GM21515 (cell line): ENCODE data around the gene KLK10.

ENCODE experiments used
- ATAC-seq: cut with Tn5 transposase; IDR thresholded peaks from one replicate; pipeline ENCODE4 v1.9.1; 2021; ENCODE audit not compliant: unreplicated experiment

Gene KLK10

GRCh38 chr19:51027126-51027806, 7.8 kb upstream of the KLK10 start:
- no peak for ATAC-seq

GRCh38 chr19:51026554-51026831, 7.0 kb upstream of the KLK10 start, which contains the start of gene KLK11:
Gene KLK11, minus strand, starts transcription at chr19:51026616. Its CDS starts 985 bp downstream, at chr19:51025631.
- no peak for ATAC-seq

DNA sequence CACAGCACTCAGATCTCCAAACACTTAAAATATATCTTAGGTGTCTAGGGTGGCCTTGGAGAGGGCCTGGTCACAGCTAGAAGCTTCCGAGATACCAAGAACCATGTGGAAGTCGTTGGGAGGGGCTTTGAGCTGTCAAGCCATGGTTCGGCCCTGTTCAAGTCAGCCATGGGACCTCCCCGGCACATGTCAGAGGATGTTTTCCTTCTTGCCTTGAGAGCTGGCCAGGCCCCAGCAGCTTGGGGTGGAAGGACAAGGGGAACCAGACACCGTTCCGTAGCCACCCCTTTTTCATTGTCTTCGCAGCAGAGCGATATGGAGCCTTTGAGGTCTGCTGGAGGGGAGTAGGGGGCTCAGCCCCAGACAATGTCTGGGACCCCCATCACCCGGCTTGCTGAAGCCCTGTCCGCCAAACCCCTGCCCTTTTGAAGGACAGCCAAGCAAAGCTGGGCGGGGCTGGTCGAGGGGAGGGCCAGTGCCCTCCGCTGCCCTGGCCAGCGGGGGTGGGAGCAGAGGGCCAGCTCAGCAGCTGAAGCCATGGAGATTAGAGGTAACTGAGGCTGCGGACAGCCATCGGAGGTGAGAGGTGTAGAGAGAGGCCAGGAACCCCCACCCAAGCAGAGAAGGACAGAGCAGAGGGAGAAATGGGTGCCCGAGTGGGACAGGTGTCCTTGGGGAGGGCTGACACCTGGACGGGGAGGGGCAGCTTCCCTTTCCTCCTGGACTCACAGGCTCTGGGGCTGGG, 6.5 kb upstream of the KLK10 start:
- no peak for ATAC-seq

GRCh38 chr19:51025401-51025800, 5.9 kb upstream of the KLK10 start:
- no peak for ATAC-seq

DNA sequence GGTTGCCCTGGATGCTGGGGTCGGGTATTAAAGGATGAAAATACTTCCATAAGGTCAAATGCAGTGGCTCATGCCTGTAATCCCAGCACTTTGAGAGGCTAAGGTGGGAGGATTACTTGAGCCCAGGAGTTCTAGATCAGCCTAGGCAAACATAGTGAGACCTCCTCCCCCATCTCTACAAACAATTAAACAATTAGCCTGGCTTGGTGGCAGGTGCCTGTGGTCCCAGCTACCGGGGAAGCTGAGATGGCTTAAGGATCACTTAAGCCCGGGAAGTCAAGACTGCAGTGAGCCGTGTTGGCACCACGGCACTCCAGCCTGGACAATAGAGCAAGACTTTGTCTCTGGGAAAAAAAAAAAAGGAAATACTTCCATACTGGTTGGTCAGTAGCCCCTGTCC, 5.4 kb upstream of the KLK10 start:
- ATAC-seq, result no peak

- ATAC-seq, result no peak
Measured at GRCh38 chr19:51023946-51024345, 4.4 kb upstream of the KLK10 start.

DNA sequence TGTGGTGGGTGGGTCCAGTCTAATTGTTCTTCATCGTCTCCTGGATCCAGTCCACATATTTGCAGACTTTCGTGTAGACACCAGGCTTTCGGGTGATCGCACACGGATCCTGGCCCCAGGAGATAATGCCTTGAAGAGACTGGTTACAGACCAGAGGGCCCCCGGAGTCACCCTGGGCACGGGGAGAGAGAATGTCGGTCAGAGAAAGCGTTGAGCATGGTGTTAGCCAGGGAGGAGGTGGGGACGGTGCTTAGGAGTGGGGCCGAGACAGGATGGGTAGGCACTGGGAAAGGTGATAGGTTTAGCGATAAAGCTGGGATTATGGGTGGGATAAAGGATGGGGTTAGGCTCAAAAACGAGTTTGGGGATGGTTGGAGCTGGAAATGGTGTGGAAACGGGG, 3.0 kb upstream of the KLK10 start:
- ATAC-seq, result no peak

DNA sequence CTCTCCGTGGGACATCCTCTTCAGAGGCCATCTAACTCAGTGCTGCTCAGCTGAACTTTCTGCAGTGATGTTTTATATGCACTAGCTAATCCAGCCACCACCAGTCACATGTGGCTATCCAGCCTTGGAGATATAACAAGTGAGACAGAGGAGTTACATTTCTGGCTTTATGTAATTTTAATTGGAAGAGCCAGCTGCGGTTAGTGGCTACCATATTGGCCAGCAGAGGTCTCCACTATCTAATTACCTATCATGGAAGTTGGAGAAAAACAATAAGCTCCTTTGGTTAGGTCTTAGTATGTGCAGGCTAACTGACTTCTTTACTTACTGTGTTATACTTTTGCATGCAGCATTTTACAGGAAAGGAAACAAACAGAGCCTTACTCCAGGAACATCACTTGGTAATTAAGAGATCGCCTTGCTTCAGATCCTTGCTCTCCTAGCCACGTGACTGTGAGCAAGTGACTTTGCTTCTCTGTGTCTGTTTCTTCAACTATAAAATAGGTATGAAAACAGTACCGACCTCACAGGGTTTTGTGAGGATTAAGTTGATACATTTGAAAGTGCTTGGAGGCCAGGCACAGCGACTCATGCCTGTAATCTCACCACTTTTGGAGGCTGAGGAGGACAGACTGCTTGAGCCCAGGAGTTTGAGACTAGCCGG, 1.6 kb upstream of the KLK10 start:
- ATAC-seq, result no peak

GRCh38 chr19:51018745-51019543, 565 bp downstream of the KLK10 start:
- no peak for ATAC-seq

GRCh38 chr19:51016798-51017683, 2.5 kb downstream of the KLK10 start:
- ATAC-seq, result no peak

- no peak for ATAC-seq
Measured at GRCh38 chr19:51015691-51016267, 3.7 kb downstream of the KLK10 start.

- no peak for ATAC-seq
Measured at GRCh38 chr19:51014242-51014641, 5.3 kb downstream of the KLK10 start.

- no peak for ATAC-seq
Measured at GRCh38 chr19:51012661-51013190, 6.8 kb downstream of the KLK10 start.

DNA sequence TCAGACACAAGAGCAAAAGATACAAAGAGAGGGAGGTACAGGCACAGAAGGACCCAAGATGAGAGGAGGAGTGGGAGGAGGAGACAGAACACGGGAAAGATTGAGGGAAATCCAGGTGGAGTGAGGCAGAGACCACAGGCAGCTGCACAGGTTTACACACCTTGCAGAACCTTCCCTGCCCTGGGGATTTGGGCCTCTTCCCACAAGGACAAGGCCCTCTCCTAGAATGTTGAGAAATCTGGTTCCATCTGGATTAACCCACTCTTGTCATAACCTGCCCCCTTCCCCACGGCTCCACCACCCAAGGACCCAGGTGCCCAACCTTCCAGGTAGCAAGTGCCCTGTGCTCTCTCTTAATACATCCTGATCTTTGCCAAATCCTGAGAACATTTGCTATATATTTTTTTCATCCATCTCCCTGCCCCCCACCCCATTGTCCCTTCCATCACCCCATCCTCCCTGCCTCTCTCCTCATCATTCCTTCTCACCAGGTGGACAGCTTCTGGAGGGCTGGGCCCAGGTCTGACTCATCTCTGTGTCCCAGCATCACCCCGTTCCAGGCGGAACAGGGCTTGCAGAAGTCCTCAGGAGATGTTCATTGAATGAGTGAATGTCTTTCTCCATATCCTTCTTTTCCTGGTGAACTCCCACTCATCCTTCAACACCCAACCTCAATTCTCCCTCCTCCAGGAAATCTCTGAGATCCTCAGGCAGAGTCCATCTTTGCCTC, 9.3 kb downstream of the KLK10 start:
- no peak for ATAC-seq

DNA sequence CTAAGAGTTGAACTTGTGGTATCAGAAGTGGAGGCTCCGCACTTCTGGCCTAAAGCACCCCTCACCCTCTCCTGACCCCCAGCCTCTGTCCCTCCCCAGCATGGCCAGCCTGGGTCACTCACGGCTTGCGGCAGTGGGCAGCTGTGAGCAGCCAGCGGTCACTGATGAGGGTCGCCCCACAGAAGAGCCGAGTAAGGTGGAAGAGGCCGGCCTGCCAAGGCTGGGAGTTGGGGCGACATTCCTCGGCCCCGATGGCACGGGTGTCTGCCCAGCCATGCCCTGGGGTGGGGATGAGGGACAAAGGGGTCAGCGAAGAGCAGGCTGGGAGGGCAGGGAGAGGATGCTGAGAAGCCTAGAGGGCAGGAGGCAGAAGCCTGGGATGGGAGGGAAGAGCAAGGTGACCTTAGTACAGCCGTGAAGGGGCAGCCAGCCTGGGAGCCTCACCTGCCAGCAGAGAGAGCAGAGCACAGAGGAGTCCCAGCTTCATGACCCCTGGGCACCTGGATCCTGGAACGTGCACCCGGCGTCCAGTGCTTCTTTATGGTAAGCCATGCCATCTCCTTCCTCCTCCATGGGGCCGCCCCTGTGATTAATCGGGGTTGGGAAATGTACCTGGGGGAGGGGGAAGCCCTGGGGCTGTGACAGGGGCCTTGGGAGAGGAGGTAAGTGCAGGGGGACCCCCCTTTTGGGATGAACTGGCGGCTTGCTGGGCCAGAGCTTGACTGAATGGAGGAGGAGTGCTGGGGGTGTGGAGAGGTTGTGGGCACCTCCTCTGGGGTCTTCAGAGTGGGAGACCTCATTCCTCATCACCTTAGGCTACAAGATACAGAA, 10.2 kb downstream of the KLK10 start:
- ATAC-seq, result no peak

GRCh38 chr19:51007488-51007887, 12.0 kb downstream of the KLK10 start:
- no peak for ATAC-seq

DNA sequence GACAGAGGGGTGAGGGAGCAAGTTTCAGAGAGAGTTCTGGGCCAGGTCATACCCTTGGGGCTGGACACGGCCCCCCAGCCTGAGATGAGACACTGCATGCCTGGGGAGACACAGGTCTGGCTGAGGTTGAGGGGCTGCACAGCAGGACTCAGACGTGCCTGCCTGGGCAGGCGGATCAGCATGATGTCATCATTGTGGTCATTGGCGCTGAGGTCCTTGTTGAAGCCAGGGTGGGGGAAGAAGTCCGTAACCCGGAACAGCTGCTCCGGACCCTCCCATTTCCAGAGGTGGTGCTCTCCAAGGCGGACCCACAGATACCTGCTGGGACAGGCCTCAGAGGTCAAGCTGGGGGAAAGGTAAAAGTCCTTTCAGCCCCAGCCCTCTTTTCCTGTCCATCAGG, 13.1 kb downstream of the KLK10 start:
- no peak for ATAC-seq

GRCh38 chr19:51005248-51005647, 14.3 kb downstream of the KLK10 start:
- ATAC-seq, result no peak
